Lung (tissue), 12 donors: ENCODE measurements around the gene STX1A. TPM values are rescaled to one million over a fixed set of nuclear protein-coding genes. Genes with fewer than 3 reads are reported as not detected.
A peak's percentile ranks its signal among the peaks of the same experiment; 100 is the strongest.

Experiments used
- ATAC-seq: fragments of 200-7000 bp; cut with Tn5 transposase; one replicate; pipeline ENCODE4 v1.9.1; 2020; ENCODE audit warnings: moderate number of reproducible peaks; ENCODE audit not compliant: insufficient read depth, low FRiP score
- DNase-seq, 3 donors: peaks; one replicate each; pipeline ENCODE4 v3.0.0-alpha.2; 2013 to 2017
- H3K27ac ChIP-seq, 2 donors: one replicate each; pipeline ENCODE4 v1.5.1; 2013; ENCODE audit warnings: mild to moderate bottlenecking in 2 of 2, moderate library complexity in 2 of 2, control low read depth in 1 of 2, inconsistent platforms in 1 of 2, low read depth in 1 of 2, low read length in 1 of 2
- H3K27me3 ChIP-seq, 3 donors: one replicate each; pipeline ENCODE4 v1.5.1; 2013; ENCODE audit warnings: low read length in 2 of 3; ENCODE audit not compliant: control insufficient read depth in 3 of 3, insufficient read depth in 3 of 3
- H3K36me3 ChIP-seq, 4 donors: one replicate each; pipeline ENCODE4 v1.5.1; 2013; ENCODE audit warnings: low read length in 4 of 4, mild to moderate bottlenecking in 1 of 4, moderate library complexity in 1 of 4; ENCODE audit not compliant: control insufficient read depth in 4 of 4, insufficient read depth in 4 of 4
- H3K4me1 ChIP-seq, 5 donors: one replicate each; pipeline ENCODE4 v1.5.1; 2013; ENCODE audit warnings: low read length in 5 of 5, mild to moderate bottlenecking in 2 of 5, moderate library complexity in 1 of 5; ENCODE audit not compliant: control insufficient read depth in 5 of 5, insufficient read depth in 5 of 5
- H3K4me3 ChIP-seq: one replicate; pipeline ENCODE4 v1.5.1; 2013; ENCODE audit warnings: mild to moderate bottlenecking, control low read depth, moderate library complexity
- H3K9ac ChIP-seq, 2 donors: one replicate each; pipeline ENCODE4 v1.5.1; 2013; ENCODE audit warnings: low read length in 2 of 2, control low read depth in 1 of 2; ENCODE audit not compliant: insufficient read depth in 1 of 2
- H3K9me3 ChIP-seq, 4 donors: one replicate each; pipeline ENCODE4 v1.5.1; 2013; ENCODE audit warnings: low read length in 3 of 4, mild to moderate bottlenecking in 1 of 4, moderate library complexity in 1 of 4; ENCODE audit not compliant: control insufficient read depth in 4 of 4, insufficient read depth in 3 of 4
- WGBS, 2 donors: extraction: QIAGEN DNeasy Blood & Tissue Kit; methylation state at CpG; one replicate each; pipeline ENCODE4 v1.1.7; 2013; 5-methylcytosine and 5-hydroxymethylcytosine counted together
- polyA plus RNA-seq, 2 donors: library from polyadenylated mRNA; stranded (reverse); fragments of 200-250 nt; gene quantifications; one replicate each; pipeline ENCODE4 v1.2.1, GENCODE V29; 2013
- total RNA-seq, 2 donors: library from RNA; depleted of rRNA in 1 of 2; stranded (reverse); fragments of >200 nt in 1 of 2; gene quantifications; one replicate each; pipeline ENCODE4 v1.2.1, GENCODE V29; 2014 to 2021
- TF ChIP-seq, protein P1 (sequence below): IDR thresholded peaks from 2 replicates; pipeline ENCODE4 v1.5.1; 2012; ENCODE audit warnings: mild to moderate bottlenecking; ENCODE audit errors: control extremely low read depth, extremely low read depth
- donor health status: control.
- donor health status: control.
- donor health status: Bipolar disorder and iron deficiency.
- donor health status: healthy.
- donor health status: DM: yes; HTN: yes; CAD: no.

STX1A gene
- total and polyA plus RNA-seq, 4 donors = 4.1 to 8.0 (median 7.7) TPM

DNA sequence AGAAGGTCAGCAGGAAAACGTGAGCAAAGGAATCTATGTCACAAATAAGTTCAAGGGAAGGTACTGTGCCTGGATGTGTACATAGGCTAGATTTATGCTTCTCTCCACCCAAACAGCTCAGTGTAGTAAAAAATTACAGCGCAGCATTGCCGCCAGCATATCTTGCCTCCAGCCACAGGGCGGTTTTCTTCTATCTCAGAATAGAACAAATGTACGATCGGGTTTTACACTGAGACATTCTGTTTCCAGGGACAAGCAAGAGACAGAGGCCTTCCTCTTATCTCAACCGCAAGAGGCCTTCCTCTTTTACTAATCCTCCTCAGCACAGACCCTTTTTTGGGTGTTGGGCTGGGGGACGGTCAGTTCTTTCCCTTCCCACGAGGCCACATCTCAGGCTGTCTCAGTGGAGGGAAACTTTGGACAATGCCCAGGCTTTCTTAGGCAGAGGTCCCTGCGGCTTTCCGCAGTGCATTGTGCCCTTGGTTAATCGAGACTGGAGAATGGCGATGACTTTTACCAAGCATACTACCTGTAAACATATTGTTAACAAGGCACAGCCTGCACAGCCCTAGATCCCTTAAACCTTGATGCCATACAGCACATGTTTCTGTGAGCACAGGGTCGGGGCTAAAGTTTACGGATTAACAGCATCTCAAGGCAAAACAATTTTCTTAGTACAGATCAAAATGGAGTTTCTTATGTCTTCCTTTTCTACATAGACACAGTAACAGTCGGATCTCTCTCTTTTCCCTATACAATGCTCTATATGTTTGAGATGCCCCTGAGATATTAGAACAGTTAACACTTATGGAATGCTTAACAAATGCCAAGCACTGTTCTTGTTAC is 30.7 kb upstream of the STX1A start:
- Histone ChIP-seq H3K27ac (no peak overlapping the region), H3K9ac (no peak overlapping the region), H3K4me1 (peaks cover 0 to 3% (median 0%) of the 10 kb centered on the region in 5 donors), H3K36me3 (no peaks in the 10 kb centered on the region), H3K9me3 (no peaks in the 10 kb centered on the region), H3K4me3 (no peak overlapping the region), H3K27me3 (no peaks in the 10 kb centered on the region)
- TF ChIP-seq, protein P1, sequence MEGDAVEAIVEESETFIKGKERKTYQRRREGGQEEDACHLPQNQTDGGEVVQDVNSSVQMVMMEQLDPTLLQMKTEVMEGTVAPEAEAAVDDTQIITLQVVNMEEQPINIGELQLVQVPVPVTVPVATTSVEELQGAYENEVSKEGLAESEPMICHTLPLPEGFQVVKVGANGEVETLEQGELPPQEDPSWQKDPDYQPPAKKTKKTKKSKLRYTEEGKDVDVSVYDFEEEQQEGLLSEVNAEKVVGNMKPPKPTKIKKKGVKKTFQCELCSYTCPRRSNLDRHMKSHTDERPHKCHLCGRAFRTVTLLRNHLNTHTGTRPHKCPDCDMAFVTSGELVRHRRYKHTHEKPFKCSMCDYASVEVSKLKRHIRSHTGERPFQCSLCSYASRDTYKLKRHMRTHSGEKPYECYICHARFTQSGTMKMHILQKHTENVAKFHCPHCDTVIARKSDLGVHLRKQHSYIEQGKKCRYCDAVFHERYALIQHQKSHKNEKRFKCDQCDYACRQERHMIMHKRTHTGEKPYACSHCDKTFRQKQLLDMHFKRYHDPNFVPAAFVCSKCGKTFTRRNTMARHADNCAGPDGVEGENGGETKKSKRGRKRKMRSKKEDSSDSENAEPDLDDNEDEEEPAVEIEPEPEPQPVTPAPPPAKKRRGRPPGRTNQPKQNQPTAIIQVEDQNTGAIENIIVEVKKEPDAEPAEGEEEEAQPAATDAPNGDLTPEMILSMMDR = no peak
- DNase-seq = no peak
- ATAC-seq = no peak
- 58 to 80% methylated on average over 16 of the region's 16 CpGs for WGBS, 2 donors

DNA sequence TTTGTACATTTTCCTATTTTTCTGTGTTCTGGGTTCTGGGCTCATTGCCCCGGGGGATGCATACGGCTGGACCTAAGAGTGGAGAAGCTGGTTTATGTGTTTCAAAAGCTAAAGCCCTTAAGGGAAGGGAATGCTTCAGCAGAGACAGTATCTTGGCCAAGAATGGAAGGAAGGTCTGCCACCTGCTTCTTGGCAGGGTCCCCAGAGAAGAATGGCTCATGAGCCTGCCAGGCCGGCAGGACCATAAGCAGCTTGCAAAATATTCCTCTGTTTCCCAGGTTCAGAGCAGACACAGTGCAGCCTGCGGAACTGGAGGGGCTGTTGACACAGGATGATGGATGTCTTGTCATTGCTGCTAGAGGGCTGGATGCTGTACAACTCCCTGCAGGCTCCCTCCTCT is 26.9 kb upstream of the STX1A start:
- no peaks in the 10 kb centered on the region for H3K9me3 ChIP-seq
- peak overlapping the region in 1 of 2 donors; percentile 45 for H3K27ac ChIP-seq
- H3K36me3 ChIP-seq = no peaks in the 10 kb centered on the region
- DNase-seq = no peak
- no peak overlapping the region for H3K4me3 ChIP-seq
- H3K4me1 ChIP-seq = peaks cover 0 to 4% (median 0%) of the 10 kb centered on the region in 5 donors
- peaks cover 0 to 4% (median 0%) of the 10 kb centered on the region in 3 donors for H3K27me3 ChIP-seq
- 55 to 62% methylated on average over 4 of the region's 4 CpGs for WGBS, 2 donors
- no peak for ATAC-seq
- TF ChIP-seq, protein P1 = no peak
- H3K9ac ChIP-seq = no peak overlapping the region

DNA sequence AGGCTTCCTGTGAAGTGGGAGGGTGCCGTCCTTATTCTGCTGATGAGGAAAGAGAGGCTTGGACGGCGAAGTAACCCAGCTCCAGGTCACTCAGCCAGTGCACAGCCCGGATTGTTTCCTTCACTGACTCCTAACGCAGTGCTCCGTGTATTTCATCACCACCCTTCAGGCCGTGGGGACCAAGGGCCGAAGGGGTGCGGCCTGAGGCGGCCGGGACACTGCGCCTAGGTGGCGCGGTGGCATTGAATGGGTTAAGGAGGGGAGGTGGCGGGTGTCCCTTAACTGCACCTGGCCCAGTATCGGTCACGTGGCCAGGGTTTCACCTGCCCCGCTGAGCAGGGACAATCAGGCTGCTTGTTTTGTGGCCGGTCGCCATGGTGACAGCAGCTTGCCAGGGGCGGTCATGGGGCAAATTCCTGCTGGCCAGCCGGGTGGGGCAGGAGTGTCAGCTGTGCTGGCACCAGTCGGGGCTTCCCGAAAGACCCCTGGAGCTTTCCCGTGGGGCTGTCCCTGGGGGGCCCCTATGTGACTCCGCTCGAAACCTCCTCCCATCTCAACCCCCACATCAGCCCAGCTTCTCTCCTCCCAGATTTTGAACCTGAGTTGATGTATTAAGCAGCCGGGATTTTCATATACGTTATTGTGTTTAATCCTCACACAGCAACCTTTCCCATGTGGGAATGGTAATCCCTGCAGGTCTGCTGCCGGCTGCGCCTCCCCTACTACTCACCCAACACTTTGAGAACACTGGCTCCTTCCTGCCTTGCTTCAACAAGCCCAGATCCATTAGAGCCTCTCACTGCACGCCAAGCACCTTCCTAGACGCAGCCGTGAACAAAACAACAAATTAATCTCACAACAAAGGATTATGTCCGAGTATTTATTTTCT is 23.5 kb upstream of the STX1A start:
- TF ChIP-seq, protein P1 = no peak
- Histone ChIP-seq H3K9ac (peak overlapping the region; percentile 55 to 90), H3K9me3 (no peaks in the 10 kb centered on the region), H3K36me3 (no peaks in the 10 kb centered on the region), H3K4me3 (no peak overlapping the region), H3K27me3 (peaks cover 0 to 4% (median 0%) of the 10 kb centered on the region in 3 donors), H3K4me1 (peaks cover 0 to 4% (median 2%) of the 10 kb centered on the region in 5 donors), H3K27ac (peak overlapping the region in 1 of 2 donors; percentile 87)
- peak; percentile 7 for ATAC-seq
- WGBS, 2 donors = 37 to 54% methylated on average over 35 of the region's 35 CpGs
- peak; percentile 76 to 91 (median 88) for DNase-seq
